IPS-15b (cell line): ENCODE results near the gene RNF5.

Source experiments
- H3K27me3 ChIP-seq: one replicate; pipeline ENCODE4 v1.6.1; 2013; ENCODE audit warnings: low read length; ENCODE audit not compliant: control insufficient read depth, insufficient read depth
- H3K36me3 ChIP-seq: one replicate; pipeline ENCODE4 v1.6.1; 2013; ENCODE audit warnings: low read length; ENCODE audit not compliant: control insufficient read depth, insufficient read depth
- H3K4me1 ChIP-seq: one replicate; pipeline ENCODE4 v1.6.1; 2013; ENCODE audit warnings: mild to moderate bottlenecking, low read length; ENCODE audit not compliant: control insufficient read depth, insufficient read depth
- H3K4me3 ChIP-seq: one replicate; pipeline ENCODE4 v1.5.1; 2013; ENCODE audit warnings: low read depth, low read length
- H3K9ac ChIP-seq: one replicate; pipeline ENCODE4 v1.6.1; 2013; ENCODE audit warnings: low read depth, mild to moderate bottlenecking, low read length
- H3K9me3 ChIP-seq: one replicate; pipeline ENCODE4 v1.6.1; 2013; ENCODE audit warnings: mild to moderate bottlenecking, low read length; ENCODE audit not compliant: control insufficient read depth, insufficient read depth

The RNF5 gene

GRCh38 chr6:32154514-32155161 is 23.6 kb upstream of the RNF5 start:
- Histone ChIP-seq H3K4me3 (peak overlapping the region; percentile 92), H3K9me3 (no peaks in the 10 kb centered on the region), H3K36me3 (peaks cover 9% of the 10 kb centered on the region), H3K4me1 (peaks cover 16% of the 10 kb centered on the region), H3K27me3 (peaks cover 32% of the 10 kb centered on the region), H3K9ac (peak overlapping the region; percentile 67)

GRCh38 chr6:32156891-32157290 is 21.3 kb upstream of the RNF5 start:
- H3K9ac ChIP-seq: no peak overlapping the region
- H3K4me3 ChIP-seq: no peak overlapping the region
- H3K27me3 ChIP-seq: peaks cover 14% of the 10 kb centered on the region
- peaks cover 13% of the 10 kb centered on the region for H3K4me1 ChIP-seq
- H3K9me3 ChIP-seq: no peaks in the 10 kb centered on the region
- H3K36me3 ChIP-seq: peaks cover 9% of the 10 kb centered on the region

GRCh38 chr6:32158052-32158451 is 20.2 kb upstream of the RNF5 start:
- Histone ChIP-seq H3K4me3 (no peak overlapping the region), H3K36me3 (peaks cover 12% of the 10 kb centered on the region), H3K4me1 (peaks cover 3% of the 10 kb centered on the region), H3K27me3 (peaks cover 2% of the 10 kb centered on the region), H3K9ac (no peak overlapping the region), H3K9me3 (no peaks in the 10 kb centered on the region)

- peaks cover 4% of the 10 kb centered on the region for H3K36me3 ChIP-seq
- no peaks in the 10 kb centered on the region for H3K27me3 ChIP-seq
- no peak overlapping the region for H3K4me3 ChIP-seq
- H3K9ac ChIP-seq: no peak overlapping the region
- no peaks in the 10 kb centered on the region for H3K9me3 ChIP-seq
- peaks cover 7% of the 10 kb centered on the region for H3K4me1 ChIP-seq
These were observed 14.5 kb upstream of the RNF5 start for GRCh38 chr6:32163559-32164258.

- Histone ChIP-seq H3K36me3 (peaks cover 7% of the 10 kb centered on the region), H3K4me3 (no peak within 1 kb of the TSS), H3K27me3 (no peaks in the 10 kb centered on the region), H3K9ac (no peak within 1 kb of the TSS), H3K4me1 (peaks cover 7% of the 10 kb centered on the region), H3K9me3 (no peaks in the 10 kb centered on the region)
These were observed 13.9 kb upstream of the RNF5 start, which contains the start of gene EGFL8 for GRCh38 chr6:32164295-32164694. EGFL8 (plus strand) TSS chr6:32164595; CDS start chr6:32166166, 1,571 bp downstream.

GRCh38 chr6:32166411-32167061 is 11.7 kb upstream of the RNF5 start:
- Histone ChIP-seq H3K9ac (peak overlapping the region; percentile 60), H3K9me3 (no peaks in the 10 kb centered on the region), H3K4me3 (peak overlapping the region; percentile 37), H3K27me3 (no peaks in the 10 kb centered on the region), H3K4me1 (peaks cover 7% of the 10 kb centered on the region), H3K36me3 (peaks cover 23% of the 10 kb centered on the region)

GRCh38 chr6:32167154-32167760 is 10.9 kb upstream of the RNF5 start:
- Histone ChIP-seq H3K9ac (peak overlapping the region; percentile 60), H3K27me3 (no peaks in the 10 kb centered on the region), H3K4me3 (peak overlapping the region; percentile 37), H3K4me1 (peaks cover 7% of the 10 kb centered on the region), H3K9me3 (no peaks in the 10 kb centered on the region), H3K36me3 (peaks cover 21% of the 10 kb centered on the region)

GRCh38 chr6:32167761-32168262 is 10.4 kb upstream of the RNF5 start:
- H3K4me1 ChIP-seq: peaks cover 7% of the 10 kb centered on the region
- H3K9ac ChIP-seq: no peak overlapping the region
- peaks cover 21% of the 10 kb centered on the region for H3K36me3 ChIP-seq
- H3K4me3 ChIP-seq: no peak overlapping the region
- H3K27me3 ChIP-seq: no peaks in the 10 kb centered on the region
- no peaks in the 10 kb centered on the region for H3K9me3 ChIP-seq

GRCh38 chr6:32168350-32168749 is 9.9 kb upstream of the RNF5 start:
- Histone ChIP-seq H3K27me3 (no peaks in the 10 kb centered on the region), H3K4me3 (no peak overlapping the region), H3K36me3 (peaks cover 21% of the 10 kb centered on the region), H3K9me3 (no peaks in the 10 kb centered on the region), H3K4me1 (peaks cover 9% of the 10 kb centered on the region), H3K9ac (no peak overlapping the region)

- H3K36me3 ChIP-seq: peaks cover 21% of the 10 kb centered on the region
- no peaks in the 10 kb centered on the region for H3K27me3 ChIP-seq
- H3K9me3 ChIP-seq: no peaks in the 10 kb centered on the region
- H3K9ac ChIP-seq: no peak overlapping the region
- H3K4me1 ChIP-seq: peaks cover 12% of the 10 kb centered on the region
- H3K4me3 ChIP-seq: no peak overlapping the region
These were observed 9.2 kb upstream of the RNF5 start for GRCh38 chr6:32168807-32169591.

GRCh38 chr6:32170294-32170693 is 7.9 kb upstream of the RNF5 start:
- H3K9me3 ChIP-seq: no peaks in the 10 kb centered on the region
- peaks cover 12% of the 10 kb centered on the region for H3K4me1 ChIP-seq
- no peak overlapping the region for H3K9ac ChIP-seq
- no peak overlapping the region for H3K4me3 ChIP-seq
- H3K36me3 ChIP-seq: peaks cover 21% of the 10 kb centered on the region
- H3K27me3 ChIP-seq: no peaks in the 10 kb centered on the region
